Activated CD8-positive, alpha-beta memory T cell treated with anti-CD3 and anti-CD28 coated beads, Interleukin-2, amount 50 U/mL, for 1 hour (primary cell): ENCODE measurements around the gene CPM.

Experiments
- DNase-seq: peaks from one replicate; pipeline ENCODE4 v3.0.0-alpha.2; 2020; ENCODE audit errors: extremely low read depth

The CPM gene

GRCh38 chr12:68905733-68906132 is 27.2 kb downstream of the CPM start:
- no peak for DNase-seq

GRCh38 chr12:68904351-68904962 is 28.5 kb downstream of the CPM start:
- DNase-seq, result no peak

GRCh38 chr12:68903511-68903910 is 29.5 kb downstream of the CPM start:
- DNase-seq, result no peak

- no peak for DNase-seq
These were observed 31.4 kb downstream of the CPM start for GRCh38 chr12:68901551-68901950.

GRCh38 chr12:68901145-68901544 is 31.8 kb downstream of the CPM start:
- DNase-seq, result no peak

GRCh38 chr12:68900241-68900640 is 32.7 kb downstream of the CPM start:
- no peak for DNase-seq

- DNase-seq, result no peak
These were observed 33.7 kb downstream of the CPM start for GRCh38 chr12:68899251-68899771.

GRCh38 chr12:68896881-68897540 is 36.0 kb downstream of the CPM start:
- no peak for DNase-seq

GRCh38 chr12:68894276-68894855 is 38.6 kb downstream of the CPM start:
- no peak for DNase-seq

GRCh38 chr12:68893741-68894140 is 39.2 kb downstream of the CPM start:
- DNase-seq, result no peak

- no peak for DNase-seq
These were observed 39.8 kb downstream of the CPM start for GRCh38 chr12:68893201-68893600.

- DNase-seq, result no peak
These were observed 41.8 kb downstream of the CPM start for GRCh38 chr12:68891141-68891540.

GRCh38 chr12:68890701-68891113 is 42.3 kb downstream of the CPM start:
- no peak for DNase-seq

GRCh38 chr12:68888243-68888642 is 44.7 kb downstream of the CPM start:
- DNase-seq, result no peak

GRCh38 chr12:68887641-68888040 is 45.3 kb downstream of the CPM start:
- DNase-seq, result no peak

- no peak for DNase-seq
These were observed 46.1 kb downstream of the CPM start for GRCh38 chr12:68886636-68887572.

GRCh38 chr12:68885381-68885780 is 47.6 kb downstream of the CPM start:
- DNase-seq, result no peak

GRCh38 chr12:68884251-68884650 is 48.7 kb downstream of the CPM start:
- DNase-seq, result no peak

- no peak for DNase-seq
These were observed 49.8 kb downstream of the CPM start for GRCh38 chr12:68883151-68883550.

- no peak for DNase-seq
These were observed 50.6 kb downstream of the CPM start for GRCh38 chr12:68882251-68882964.

GRCh38 chr12:68880660-68881325 is 52.2 kb downstream of the CPM start:
- DNase-seq, result no peak
